ENCODE data around the gene ST8SIA1.

DNA sequence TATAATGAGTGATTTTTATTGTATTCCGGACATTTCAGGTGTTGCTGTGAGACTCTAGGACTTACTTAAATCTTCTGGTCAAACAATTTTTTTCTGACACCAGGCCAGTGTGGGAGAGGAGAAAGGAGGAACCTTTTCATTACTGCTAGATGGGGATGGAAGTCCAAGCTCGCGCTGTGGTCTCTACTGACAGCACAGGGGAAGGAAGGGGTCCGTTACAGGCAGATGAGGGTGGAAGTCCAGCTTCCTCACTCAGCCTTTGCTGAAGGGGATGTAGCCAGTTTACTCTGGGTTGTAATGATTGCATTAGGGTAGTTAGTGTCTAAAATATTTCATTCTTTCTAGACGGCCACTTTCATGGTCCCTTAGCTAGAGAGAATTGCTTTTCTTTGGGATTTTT is 26.3 kb upstream of the ST8SIA1 start:
- TF ChIP-seq, protein P1, sequence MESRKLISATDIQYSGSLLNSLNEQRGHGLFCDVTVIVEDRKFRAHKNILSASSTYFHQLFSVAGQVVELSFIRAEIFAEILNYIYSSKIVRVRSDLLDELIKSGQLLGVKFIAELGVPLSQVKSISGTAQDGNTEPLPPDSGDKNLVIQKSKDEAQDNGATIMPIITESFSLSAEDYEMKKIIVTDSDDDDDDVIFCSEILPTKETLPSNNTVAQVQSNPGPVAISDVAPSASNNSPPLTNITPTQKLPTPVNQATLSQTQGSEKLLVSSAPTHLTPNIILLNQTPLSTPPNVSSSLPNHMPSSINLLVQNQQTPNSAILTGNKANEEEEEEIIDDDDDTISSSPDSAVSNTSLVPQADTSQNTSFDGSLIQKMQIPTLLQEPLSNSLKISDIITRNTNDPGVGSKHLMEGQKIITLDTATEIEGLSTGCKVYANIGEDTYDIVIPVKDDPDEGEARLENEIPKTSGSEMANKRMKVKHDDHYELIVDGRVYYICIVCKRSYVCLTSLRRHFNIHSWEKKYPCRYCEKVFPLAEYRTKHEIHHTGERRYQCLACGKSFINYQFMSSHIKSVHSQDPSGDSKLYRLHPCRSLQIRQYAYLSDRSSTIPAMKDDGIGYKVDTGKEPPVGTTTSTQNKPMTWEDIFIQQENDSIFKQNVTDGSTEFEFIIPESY (IDR thresholded peaks at IDR 0.05; ENCODE audit: extremely low read depth, insufficient replicate concordance, low read length) = no peak
- no peak for TF ChIP-seq JUND (IDR thresholded peaks at IDR 0.05)
- no peak for TF ChIP-seq CTCF (IDR thresholded peaks at IDR 0.05 in 2 of 3, conservative IDR thresholded peaks at IDR 0.05 in 1 of 3; ENCODE audit: borderline replicate concordance in 1 of 3, insufficient read depth in 1 of 3, low read depth in 2 of 3, low read length in 2 of 3)
- no peak for TF ChIP-seq ZFX (IDR thresholded peaks at IDR 0.05)
- no peak for TF ChIP-seq CBX3 (IDR thresholded peaks at IDR 0.05; ENCODE audit: low read depth)
- no peak for TF ChIP-seq EZH2phosphoT487 (IDR thresholded peaks at IDR 0.05; ENCODE audit: borderline replicate concordance)
- TF ChIP-seq, protein P2, sequence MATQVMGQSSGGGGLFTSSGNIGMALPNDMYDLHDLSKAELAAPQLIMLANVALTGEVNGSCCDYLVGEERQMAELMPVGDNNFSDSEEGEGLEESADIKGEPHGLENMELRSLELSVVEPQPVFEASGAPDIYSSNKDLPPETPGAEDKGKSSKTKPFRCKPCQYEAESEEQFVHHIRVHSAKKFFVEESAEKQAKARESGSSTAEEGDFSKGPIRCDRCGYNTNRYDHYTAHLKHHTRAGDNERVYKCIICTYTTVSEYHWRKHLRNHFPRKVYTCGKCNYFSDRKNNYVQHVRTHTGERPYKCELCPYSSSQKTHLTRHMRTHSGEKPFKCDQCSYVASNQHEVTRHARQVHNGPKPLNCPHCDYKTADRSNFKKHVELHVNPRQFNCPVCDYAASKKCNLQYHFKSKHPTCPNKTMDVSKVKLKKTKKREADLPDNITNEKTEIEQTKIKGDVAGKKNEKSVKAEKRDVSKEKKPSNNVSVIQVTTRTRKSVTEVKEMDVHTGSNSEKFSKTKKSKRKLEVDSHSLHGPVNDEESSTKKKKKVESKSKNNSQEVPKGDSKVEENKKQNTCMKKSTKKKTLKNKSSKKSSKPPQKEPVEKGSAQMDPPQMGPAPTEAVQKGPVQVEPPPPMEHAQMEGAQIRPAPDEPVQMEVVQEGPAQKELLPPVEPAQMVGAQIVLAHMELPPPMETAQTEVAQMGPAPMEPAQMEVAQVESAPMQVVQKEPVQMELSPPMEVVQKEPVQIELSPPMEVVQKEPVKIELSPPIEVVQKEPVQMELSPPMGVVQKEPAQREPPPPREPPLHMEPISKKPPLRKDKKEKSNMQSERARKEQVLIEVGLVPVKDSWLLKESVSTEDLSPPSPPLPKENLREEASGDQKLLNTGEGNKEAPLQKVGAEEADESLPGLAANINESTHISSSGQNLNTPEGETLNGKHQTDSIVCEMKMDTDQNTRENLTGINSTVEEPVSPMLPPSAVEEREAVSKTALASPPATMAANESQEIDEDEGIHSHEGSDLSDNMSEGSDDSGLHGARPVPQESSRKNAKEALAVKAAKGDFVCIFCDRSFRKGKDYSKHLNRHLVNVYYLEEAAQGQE (IDR thresholded peaks at IDR 0.05; ENCODE audit: low read depth) = no peak
